ENCODE measurements around the gene MACROD2.

The MACROD2 gene

GRCh38 chr20:15396900-15397299 lies 1401.6 kb downstream of the MACROD2 start:
- no peak overlapping the region for H3K4me3 ChIP-seq (ENCODE audit: low read depth in 1 of 2, low read length in 2 of 2)
- no peak overlapping the region for H3K27ac ChIP-seq (ENCODE audit: low read length)
- no peaks in the 10 kb centered on the region for H3K9me3 ChIP-seq (ENCODE audit: control insufficient read depth in 1 of 2, low read length in 2 of 2)
- no peaks in the 10 kb centered on the region for H3K36me3 ChIP-seq (ENCODE audit: control insufficient read depth in 1 of 2, insufficient read depth in 2 of 2, low read length in 2 of 2)
- H3K27me3 ChIP-seq (ENCODE audit: low read depth, low read length) = no peaks in the 10 kb centered on the region
- H3K4me1 ChIP-seq (ENCODE audit: control insufficient read depth in 1 of 2, insufficient read depth in 2 of 2, low read length in 2 of 2) = no peaks in the 10 kb centered on the region

GRCh38 chr20:15399781-15400180 lies 1404.5 kb downstream of the MACROD2 start:
- Histone ChIP-seq H3K27ac (ENCODE audit: low read length) (no peak overlapping the region), H3K4me3 (ENCODE audit: low read depth in 1 of 2, low read length in 2 of 2) (no peak overlapping the region), H3K4me1 (ENCODE audit: control insufficient read depth in 1 of 2, insufficient read depth in 2 of 2, low read length in 2 of 2) (no peaks in the 10 kb centered on the region), H3K9me3 (ENCODE audit: control insufficient read depth in 1 of 2, low read length in 2 of 2) (no peaks in the 10 kb centered on the region), H3K27me3 (ENCODE audit: low read depth, low read length) (no peaks in the 10 kb centered on the region), H3K36me3 (ENCODE audit: control insufficient read depth in 1 of 2, insufficient read depth in 2 of 2, low read length in 2 of 2) (no peaks in the 10 kb centered on the region)

GRCh38 chr20:15406072-15406471 lies 1410.8 kb downstream of the MACROD2 start:
- H3K27me3 ChIP-seq (ENCODE audit: low read depth, low read length) = no peaks in the 10 kb centered on the region
- no peaks in the 10 kb centered on the region for H3K4me1 ChIP-seq (ENCODE audit: control insufficient read depth in 1 of 2, insufficient read depth in 2 of 2, low read length in 2 of 2)
- H3K36me3 ChIP-seq (ENCODE audit: control insufficient read depth in 1 of 2, insufficient read depth in 2 of 2, low read length in 2 of 2) = no peaks in the 10 kb centered on the region
- H3K4me3 ChIP-seq (ENCODE audit: low read depth in 1 of 2, low read length in 2 of 2) = no peak overlapping the region
- H3K27ac ChIP-seq (ENCODE audit: low read length) = no peak overlapping the region
- H3K9me3 ChIP-seq (ENCODE audit: control insufficient read depth in 1 of 2, low read length in 2 of 2) = no peaks in the 10 kb centered on the region

GRCh38 chr20:15411781-15412180 lies 1416.5 kb downstream of the MACROD2 start:
- H3K4me3 ChIP-seq (ENCODE audit: low read depth in 1 of 2, low read length in 2 of 2) = no peak overlapping the region
- no peaks in the 10 kb centered on the region for H3K27me3 ChIP-seq (ENCODE audit: low read depth, low read length)
- H3K36me3 ChIP-seq (ENCODE audit: control insufficient read depth in 1 of 2, insufficient read depth in 2 of 2, low read length in 2 of 2) = no peaks in the 10 kb centered on the region
- H3K4me1 ChIP-seq (ENCODE audit: control insufficient read depth in 1 of 2, insufficient read depth in 2 of 2, low read length in 2 of 2) = no peaks in the 10 kb centered on the region
- H3K9me3 ChIP-seq (ENCODE audit: control insufficient read depth in 1 of 2, low read length in 2 of 2) = no peaks in the 10 kb centered on the region
- no peak overlapping the region for H3K27ac ChIP-seq (ENCODE audit: low read length)

GRCh38 chr20:15415908-15416307 lies 1420.6 kb downstream of the MACROD2 start:
- no peak overlapping the region for H3K27ac ChIP-seq (ENCODE audit: low read length)
- H3K36me3 ChIP-seq (ENCODE audit: control insufficient read depth in 1 of 2, insufficient read depth in 2 of 2, low read length in 2 of 2) = no peaks in the 10 kb centered on the region
- H3K27me3 ChIP-seq (ENCODE audit: low read depth, low read length) = no peaks in the 10 kb centered on the region
- H3K4me3 ChIP-seq (ENCODE audit: low read depth in 1 of 2, low read length in 2 of 2) = no peak overlapping the region
- no peaks in the 10 kb centered on the region for H3K4me1 ChIP-seq (ENCODE audit: control insufficient read depth in 1 of 2, insufficient read depth in 2 of 2, low read length in 2 of 2)
- H3K9me3 ChIP-seq (ENCODE audit: control insufficient read depth in 1 of 2, low read length in 2 of 2) = no peaks in the 10 kb centered on the region

GRCh38 chr20:15419856-15420255 lies 1424.5 kb downstream of the MACROD2 start:
- H3K4me3 ChIP-seq (ENCODE audit: low read depth in 1 of 2, low read length in 2 of 2) = no peak overlapping the region
- no peaks in the 10 kb centered on the region for H3K27me3 ChIP-seq (ENCODE audit: low read depth, low read length)
- H3K27ac ChIP-seq (ENCODE audit: low read length) = no peak overlapping the region
- H3K9me3 ChIP-seq (ENCODE audit: control insufficient read depth in 1 of 2, low read length in 2 of 2) = no peaks in the 10 kb centered on the region
- H3K36me3 ChIP-seq (ENCODE audit: control insufficient read depth in 1 of 2, insufficient read depth in 2 of 2, low read length in 2 of 2) = no peaks in the 10 kb centered on the region
- no peaks in the 10 kb centered on the region for H3K4me1 ChIP-seq (ENCODE audit: control insufficient read depth in 1 of 2, insufficient read depth in 2 of 2, low read length in 2 of 2)

GRCh38 chr20:15422966-15423365 lies 1427.7 kb downstream of the MACROD2 start:
- H3K27me3 ChIP-seq (ENCODE audit: low read depth, low read length) = no peaks in the 10 kb centered on the region
- no peaks in the 10 kb centered on the region for H3K4me1 ChIP-seq (ENCODE audit: control insufficient read depth in 1 of 2, insufficient read depth in 2 of 2, low read length in 2 of 2)
- H3K36me3 ChIP-seq (ENCODE audit: control insufficient read depth in 1 of 2, insufficient read depth in 2 of 2, low read length in 2 of 2) = no peaks in the 10 kb centered on the region
- H3K4me3 ChIP-seq (ENCODE audit: low read depth in 1 of 2, low read length in 2 of 2) = no peak overlapping the region
- H3K27ac ChIP-seq (ENCODE audit: low read length) = no peak overlapping the region
- no peaks in the 10 kb centered on the region for H3K9me3 ChIP-seq (ENCODE audit: control insufficient read depth in 1 of 2, low read length in 2 of 2)

GRCh38 chr20:15439551-15439950 lies 1444.2 kb downstream of the MACROD2 start:
- peaks cover 0 to under 1% of the 10 kb centered on the region in 2 donors for H3K9me3 ChIP-seq (ENCODE audit: control insufficient read depth in 1 of 2, low read length in 2 of 2)
- no peak overlapping the region for H3K27ac ChIP-seq (ENCODE audit: low read length)
- no peaks in the 10 kb centered on the region for H3K27me3 ChIP-seq (ENCODE audit: low read depth, low read length)
- no peak overlapping the region for H3K4me3 ChIP-seq (ENCODE audit: low read depth in 1 of 2, low read length in 2 of 2)
- no peaks in the 10 kb centered on the region for H3K4me1 ChIP-seq (ENCODE audit: control insufficient read depth in 1 of 2, insufficient read depth in 2 of 2, low read length in 2 of 2)
- no peaks in the 10 kb centered on the region for H3K36me3 ChIP-seq (ENCODE audit: control insufficient read depth in 1 of 2, insufficient read depth in 2 of 2, low read length in 2 of 2)

- Histone ChIP-seq H3K4me3 (ENCODE audit: low read depth in 1 of 2, low read length in 2 of 2) (no peak overlapping the region), H3K36me3 (ENCODE audit: control insufficient read depth in 1 of 2, insufficient read depth in 2 of 2, low read length in 2 of 2) (no peaks in the 10 kb centered on the region), H3K4me1 (ENCODE audit: control insufficient read depth in 1 of 2, insufficient read depth in 2 of 2, low read length in 2 of 2) (no peaks in the 10 kb centered on the region), H3K9me3 (ENCODE audit: control insufficient read depth in 1 of 2, low read length in 2 of 2) (no peaks in the 10 kb centered on the region), H3K27me3 (ENCODE audit: low read depth, low read length) (no peaks in the 10 kb centered on the region), H3K27ac (ENCODE audit: low read length) (no peak overlapping the region)
Observed at GRCh38 chr20:15440049-15440820, 1444.9 kb downstream of the MACROD2 start.

- H3K27ac ChIP-seq (ENCODE audit: low read length) = no peak overlapping the region
- no peaks in the 10 kb centered on the region for H3K27me3 ChIP-seq (ENCODE audit: low read depth, low read length)
- no peaks in the 10 kb centered on the region for H3K36me3 ChIP-seq (ENCODE audit: control insufficient read depth in 1 of 2, insufficient read depth in 2 of 2, low read length in 2 of 2)
- no peak overlapping the region for H3K4me3 ChIP-seq (ENCODE audit: low read depth in 1 of 2, low read length in 2 of 2)
- no peaks in the 10 kb centered on the region for H3K9me3 ChIP-seq (ENCODE audit: control insufficient read depth in 1 of 2, low read length in 2 of 2)
- H3K4me1 ChIP-seq (ENCODE audit: control insufficient read depth in 1 of 2, insufficient read depth in 2 of 2, low read length in 2 of 2) = peaks cover 0 to 4% of the 10 kb centered on the region in 2 donors
Observed at GRCh38 chr20:15445056-15445840, 1449.9 kb downstream of the MACROD2 start.

- no peaks in the 10 kb centered on the region for H3K27me3 ChIP-seq (ENCODE audit: low read depth, low read length)
- no peak overlapping the region for H3K27ac ChIP-seq (ENCODE audit: low read length)
Observed at GRCh38 chr20:15446373-15446772, 1451.1 kb downstream of the MACROD2 start.

More at GRCh38 chr20:15446373-15446772, 1451.1 kb downstream of the MACROD2 start:
- H3K9me3 ChIP-seq (ENCODE audit: control insufficient read depth in 1 of 2, low read length in 2 of 2) = no peaks in the 10 kb centered on the region
- no peak overlapping the region for H3K4me3 ChIP-seq (ENCODE audit: low read depth in 1 of 2, low read length in 2 of 2)
- peaks cover 0 to 4% of the 10 kb centered on the region in 2 donors for H3K4me1 ChIP-seq (ENCODE audit: control insufficient read depth in 1 of 2, insufficient read depth in 2 of 2, low read length in 2 of 2)
- H3K36me3 ChIP-seq (ENCODE audit: control insufficient read depth in 1 of 2, insufficient read depth in 2 of 2, low read length in 2 of 2) = no peaks in the 10 kb centered on the region

Measured in muscle layer of duodenum (tissue), 2 donors.